ENCODE results near the gene ALDH1B1. TPM values are rescaled to one million over a fixed set of nuclear protein-coding genes. Genes with fewer than 3 reads are reported as not detected.

Gene ALDH1B1
- total and polyA plus RNA-seq, 2 of the 13 experiments (the other 11 are each of a cell fraction or from before 2014, with no cell fraction given): 45.1 to 125 TPM

DNA sequence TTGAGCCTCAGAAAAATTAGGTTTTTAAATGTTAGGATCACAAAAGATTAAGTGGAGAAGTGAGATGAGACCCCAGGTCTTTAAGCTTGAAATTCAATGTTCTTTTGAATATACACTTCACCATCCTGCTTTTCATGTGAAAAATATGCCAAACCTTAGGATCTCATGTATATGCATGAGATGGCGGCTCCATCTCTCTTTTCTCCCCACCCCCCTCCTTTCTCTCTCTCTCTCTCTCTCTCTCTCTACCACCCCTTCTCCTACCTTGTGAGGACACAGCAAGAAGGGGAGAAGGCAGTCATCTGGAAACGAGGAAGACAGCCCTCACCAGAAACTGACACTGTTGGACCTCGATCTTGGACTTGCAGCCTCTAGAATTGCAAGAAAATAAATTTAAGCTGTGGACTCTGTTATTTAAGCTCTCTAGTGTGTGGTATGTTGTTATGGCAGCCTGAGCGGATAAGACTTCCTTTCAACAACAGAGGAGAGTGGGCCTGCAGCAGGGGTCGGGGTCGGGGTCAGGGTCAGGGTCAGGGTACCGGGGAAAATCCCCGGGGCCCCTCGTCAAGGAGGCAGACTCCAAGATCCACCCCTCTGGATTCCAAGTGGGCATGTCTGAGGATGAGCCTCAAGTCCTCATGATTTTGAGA, 16.4 kb upstream of the ALDH1B1 start (continued):
- TF ChIP-seq, protein P1, sequence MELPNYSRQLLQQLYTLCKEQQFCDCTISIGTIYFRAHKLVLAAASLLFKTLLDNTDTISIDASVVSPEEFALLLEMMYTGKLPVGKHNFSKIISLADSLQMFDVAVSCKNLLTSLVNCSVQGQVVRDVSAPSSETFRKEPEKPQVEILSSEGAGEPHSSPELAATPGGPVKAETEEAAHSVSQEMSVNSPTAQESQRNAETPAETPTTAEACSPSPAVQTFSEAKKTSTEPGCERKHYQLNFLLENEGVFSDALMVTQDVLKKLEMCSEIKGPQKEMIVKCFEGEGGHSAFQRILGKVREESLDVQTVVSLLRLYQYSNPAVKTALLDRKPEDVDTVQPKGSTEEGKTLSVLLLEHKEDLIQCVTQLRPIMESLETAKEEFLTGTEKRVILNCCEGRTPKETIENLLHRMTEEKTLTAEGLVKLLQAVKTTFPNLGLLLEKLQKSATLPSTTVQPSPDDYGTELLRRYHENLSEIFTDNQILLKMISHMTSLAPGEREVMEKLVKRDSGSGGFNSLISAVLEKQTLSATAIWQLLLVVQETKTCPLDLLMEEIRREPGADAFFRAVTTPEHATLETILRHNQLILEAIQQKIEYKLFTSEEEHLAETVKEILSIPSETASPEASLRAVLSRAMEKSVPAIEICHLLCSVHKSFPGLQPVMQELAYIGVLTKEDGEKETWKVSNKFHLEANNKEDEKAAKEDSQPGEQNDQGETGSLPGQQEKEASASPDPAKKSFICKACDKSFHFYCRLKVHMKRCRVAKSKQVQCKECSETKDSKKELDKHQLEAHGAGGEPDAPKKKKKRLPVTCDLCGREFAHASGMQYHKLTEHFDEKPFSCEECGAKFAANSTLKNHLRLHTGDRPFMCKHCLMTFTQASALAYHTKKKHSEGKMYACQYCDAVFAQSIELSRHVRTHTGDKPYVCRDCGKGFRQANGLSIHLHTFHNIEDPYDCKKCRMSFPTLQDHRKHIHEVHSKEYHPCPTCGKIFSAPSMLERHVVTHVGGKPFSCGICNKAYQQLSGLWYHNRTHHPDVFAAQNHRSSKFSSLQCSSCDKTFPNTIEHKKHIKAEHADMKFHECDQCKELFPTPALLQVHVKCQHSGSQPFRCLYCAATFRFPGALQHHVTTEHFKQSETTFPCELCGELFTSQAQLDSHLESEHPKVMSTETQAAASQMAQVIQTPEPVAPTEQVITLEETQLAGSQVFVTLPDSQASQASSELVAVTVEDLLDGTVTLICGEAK (IDR thresholded peaks at IDR 0.05): no peak
- TF ChIP-seq, protein P1 (CRISPR knock-in tag; IDR thresholded peaks at IDR 0.05): no peak
- TF ChIP-seq AHR (CRISPR knock-in tag; IDR thresholded peaks at IDR 0.05) (no peak), TEAD3 (CRISPR knock-in tag; optimal IDR thresholded peaks at IDR 0.05; ENCODE audit: borderline replicate concordance) (no peak), HNF4A (CRISPR knock-in tag; IDR thresholded peaks at IDR 0.05) (peak; percentile 60), MAFK (conservative IDR thresholded peaks at IDR 0.05 in 1 of 2, IDR thresholded peaks at IDR 0.05 in 1 of 2; ENCODE audit: low read length in 2 of 2) (no peak), ZNF543 (CRISPR knock-in tag; IDR thresholded peaks at IDR 0.05) (no peak), NBN (conservative IDR thresholded peaks at IDR 0.05) (no peak), NFIC (IDR thresholded peaks at IDR 0.05; ENCODE audit: low read length) (no peak), ZNF879 (CRISPR knock-in tag; IDR thresholded peaks at IDR 0.05) (no peak), MYNN (CRISPR knock-in tag; IDR thresholded peaks at IDR 0.05; ENCODE audit: low read depth) (no peak), SIX4 (CRISPR knock-in tag; IDR thresholded peaks at IDR 0.05) (no peak), RARA (CRISPR knock-in tag; IDR thresholded peaks at IDR 0.05) (peak; percentile 77), ZBTB7A (CRISPR knock-in tag; IDR thresholded peaks at IDR 0.05) (no peak)
- TF ChIP-seq, protein P2, sequence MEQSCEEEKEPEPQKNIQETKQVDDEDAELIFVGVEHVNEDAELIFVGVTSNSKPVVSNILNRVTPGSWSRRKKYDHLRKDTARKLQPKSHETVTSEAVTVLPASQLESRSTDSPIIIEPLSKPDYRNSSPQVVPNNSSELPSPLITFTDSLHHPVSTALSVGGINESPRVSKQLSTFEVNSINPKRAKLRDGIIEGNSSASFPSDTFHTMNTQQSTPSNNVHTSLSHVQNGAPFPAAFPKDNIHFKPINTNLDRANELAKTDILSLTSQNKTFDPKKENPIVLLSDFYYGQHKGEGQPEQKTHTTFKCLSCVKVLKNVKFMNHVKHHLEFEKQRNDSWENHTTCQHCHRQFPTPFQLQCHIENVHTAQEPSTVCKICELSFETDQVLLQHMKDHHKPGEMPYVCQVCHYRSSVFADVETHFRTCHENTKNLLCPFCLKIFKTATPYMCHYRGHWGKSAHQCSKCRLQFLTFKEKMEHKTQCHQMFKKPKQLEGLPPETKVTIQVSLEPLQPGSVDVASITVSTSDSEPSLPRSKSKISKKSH (CRISPR knock-in tag; IDR thresholded peaks at IDR 0.05; ENCODE audit: borderline replicate concordance): no peak
- TF ChIP-seq, protein P3, sequence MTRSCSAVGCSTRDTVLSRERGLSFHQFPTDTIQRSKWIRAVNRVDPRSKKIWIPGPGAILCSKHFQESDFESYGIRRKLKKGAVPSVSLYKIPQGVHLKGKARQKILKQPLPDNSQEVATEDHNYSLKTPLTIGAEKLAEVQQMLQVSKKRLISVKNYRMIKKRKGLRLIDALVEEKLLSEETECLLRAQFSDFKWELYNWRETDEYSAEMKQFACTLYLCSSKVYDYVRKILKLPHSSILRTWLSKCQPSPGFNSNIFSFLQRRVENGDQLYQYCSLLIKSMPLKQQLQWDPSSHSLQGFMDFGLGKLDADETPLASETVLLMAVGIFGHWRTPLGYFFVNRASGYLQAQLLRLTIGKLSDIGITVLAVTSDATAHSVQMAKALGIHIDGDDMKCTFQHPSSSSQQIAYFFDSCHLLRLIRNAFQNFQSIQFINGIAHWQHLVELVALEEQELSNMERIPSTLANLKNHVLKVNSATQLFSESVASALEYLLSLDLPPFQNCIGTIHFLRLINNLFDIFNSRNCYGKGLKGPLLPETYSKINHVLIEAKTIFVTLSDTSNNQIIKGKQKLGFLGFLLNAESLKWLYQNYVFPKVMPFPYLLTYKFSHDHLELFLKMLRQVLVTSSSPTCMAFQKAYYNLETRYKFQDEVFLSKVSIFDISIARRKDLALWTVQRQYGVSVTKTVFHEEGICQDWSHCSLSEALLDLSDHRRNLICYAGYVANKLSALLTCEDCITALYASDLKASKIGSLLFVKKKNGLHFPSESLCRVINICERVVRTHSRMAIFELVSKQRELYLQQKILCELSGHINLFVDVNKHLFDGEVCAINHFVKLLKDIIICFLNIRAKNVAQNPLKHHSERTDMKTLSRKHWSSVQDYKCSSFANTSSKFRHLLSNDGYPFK (CRISPR knock-in tag; IDR thresholded peaks at IDR 0.05; ENCODE audit: borderline replicate concordance): no peak

Data from HepG2 (cell line).